Stimulated activated CD8-positive, alpha-beta memory T cell treated with anti-CD3 and anti-CD28 coated beads, Interleukin-2, amount 100 ng/mL, for 1 hour (primary cell): ENCODE results near the gene FAM8A1.
A peak's percentile ranks its signal among the peaks of the same experiment; 100 is the strongest.

Experiments
- DNase-seq, 2 donors: peaks; one replicate each; pipeline ENCODE4 v3.0.0-alpha.2; 2020; ENCODE audit warnings: low read depth in 2 of 2

Gene FAM8A1

DNA sequence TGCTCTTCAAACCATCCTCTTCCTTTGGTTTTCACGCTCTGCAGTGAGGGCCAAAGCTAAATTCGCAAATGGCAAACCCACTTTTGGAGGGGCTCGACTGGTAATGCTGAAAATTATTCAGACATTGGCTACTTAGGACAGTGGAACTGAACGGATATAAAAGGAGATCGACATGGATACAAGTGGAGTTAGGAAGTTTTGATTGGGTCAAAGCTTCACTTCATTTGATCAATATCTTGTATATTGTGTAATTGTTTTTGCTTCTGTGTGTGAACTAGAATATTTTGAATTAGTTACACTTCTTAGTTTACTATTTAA lies 1.2 kb downstream of the FAM8A1 start:
- no peak for DNase-seq

DNA sequence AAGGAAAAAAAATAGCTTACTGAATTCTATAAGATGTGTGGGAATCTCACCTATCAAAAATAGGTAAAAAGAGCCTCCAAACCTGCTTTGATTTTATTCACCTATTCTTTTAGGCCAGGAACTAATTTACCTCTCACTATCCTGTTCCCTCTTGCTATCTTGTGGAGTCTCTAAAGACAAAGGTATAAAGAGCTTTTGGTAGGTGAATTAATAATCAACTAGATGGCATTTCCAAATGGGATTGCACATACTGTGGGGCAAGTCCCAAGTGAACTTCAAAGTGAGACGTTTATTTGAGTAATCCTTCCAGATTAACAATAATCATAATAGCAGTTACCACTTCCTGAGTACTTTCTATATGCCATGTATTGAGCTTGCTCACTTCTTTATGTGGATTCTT lies 2.8 kb downstream of the FAM8A1 start:
- no peak for DNase-seq

DNA sequence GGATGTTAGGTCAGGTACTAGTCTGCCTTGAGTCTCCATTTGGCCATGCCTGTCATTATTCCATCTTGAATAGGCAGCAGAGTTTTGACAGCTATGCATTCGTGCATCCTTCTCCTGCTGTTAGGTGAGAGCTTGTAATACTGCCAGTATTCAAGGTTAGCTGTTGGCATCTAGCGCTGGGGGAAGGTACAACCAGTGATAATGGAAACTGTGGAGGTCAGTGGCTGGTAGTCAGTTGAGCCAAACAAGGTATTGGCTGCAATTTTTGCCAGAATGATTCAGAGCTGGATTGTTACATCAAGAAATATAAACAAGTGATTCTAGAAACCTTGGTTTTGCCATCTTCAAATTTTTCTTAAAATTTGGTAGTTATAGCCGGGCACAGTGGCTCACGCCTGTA lies 6.5 kb downstream of the FAM8A1 start:
- DNase-seq = no peak

DNA sequence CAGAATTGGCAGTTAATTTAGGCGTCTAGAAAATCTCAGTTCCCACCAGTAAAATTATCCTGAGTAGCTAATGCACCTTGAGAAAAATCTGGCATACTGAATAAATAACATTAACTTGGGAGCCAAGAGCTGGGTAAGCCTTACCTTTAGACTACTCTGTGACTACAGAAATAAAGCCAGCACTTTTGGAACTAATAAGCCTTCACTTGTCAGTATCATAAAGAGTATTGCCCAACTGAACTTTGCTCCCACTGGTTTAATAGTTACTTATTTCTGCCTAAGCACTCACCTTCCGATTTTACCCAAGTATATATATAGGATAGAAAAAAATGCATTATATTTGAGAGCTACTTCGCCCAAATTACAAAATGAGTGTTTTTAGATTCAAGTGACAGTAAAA lies 10.7 kb downstream of the FAM8A1 start:
- no peak for DNase-seq

DNA sequence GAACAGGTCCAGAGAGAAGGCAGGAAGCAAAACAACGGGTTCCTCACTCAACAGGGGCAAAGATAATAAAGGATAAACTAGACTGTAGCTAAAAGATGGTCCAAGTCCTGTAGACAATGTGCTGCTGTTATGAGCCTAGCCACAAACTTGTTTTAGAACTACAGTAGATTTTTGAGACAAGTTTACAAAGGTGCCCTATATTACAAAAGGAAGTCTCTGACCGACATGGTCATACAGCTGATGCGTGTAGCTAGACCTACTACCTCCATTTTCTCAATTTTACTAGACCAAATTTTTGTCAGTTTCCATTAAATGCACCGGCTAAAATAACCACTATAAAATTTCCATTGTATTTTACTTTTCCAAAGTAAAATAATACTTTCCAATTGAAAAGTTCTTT lies 11.9 kb downstream of the FAM8A1 start:
- no peak for DNase-seq

DNA sequence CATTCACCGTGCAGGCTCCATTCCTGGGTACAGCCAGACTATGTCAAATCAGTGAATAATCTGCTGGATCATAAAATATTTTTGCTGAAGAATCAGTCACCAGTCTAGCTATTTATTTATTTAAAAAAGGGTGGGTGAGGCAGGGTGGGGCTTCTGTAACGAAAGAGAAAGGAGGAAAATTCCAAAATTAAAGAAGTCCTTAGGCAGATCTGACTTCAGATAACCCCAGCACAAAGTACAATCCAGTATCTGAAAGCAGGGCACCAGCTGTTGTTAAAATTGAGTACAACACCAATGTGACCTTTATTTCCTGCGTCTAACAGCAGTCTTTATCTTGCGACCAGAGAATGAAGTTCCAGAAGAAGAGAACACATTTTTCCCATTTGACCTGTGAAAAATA lies 15.7 kb downstream of the FAM8A1 start:
- no peak for DNase-seq

DNA sequence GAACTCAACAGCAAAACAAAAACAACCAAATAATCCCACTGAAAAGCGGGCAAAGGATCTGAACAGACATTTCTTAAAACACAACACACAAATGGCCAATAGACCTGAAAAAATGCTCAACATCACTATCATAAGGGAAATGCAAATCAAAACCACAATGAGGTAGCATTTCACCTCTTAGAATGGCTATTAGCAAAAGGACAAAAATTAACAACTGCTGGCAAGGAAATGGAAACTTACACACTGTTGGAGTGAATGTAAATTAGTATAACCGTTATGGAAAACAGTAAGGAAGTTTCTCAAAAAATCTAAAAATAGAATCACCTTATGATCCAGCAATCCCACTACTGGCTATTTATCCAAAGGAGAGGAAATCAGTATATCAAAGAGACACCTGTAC lies 20.9 kb downstream of the FAM8A1 start:
- no peak for DNase-seq

DNA sequence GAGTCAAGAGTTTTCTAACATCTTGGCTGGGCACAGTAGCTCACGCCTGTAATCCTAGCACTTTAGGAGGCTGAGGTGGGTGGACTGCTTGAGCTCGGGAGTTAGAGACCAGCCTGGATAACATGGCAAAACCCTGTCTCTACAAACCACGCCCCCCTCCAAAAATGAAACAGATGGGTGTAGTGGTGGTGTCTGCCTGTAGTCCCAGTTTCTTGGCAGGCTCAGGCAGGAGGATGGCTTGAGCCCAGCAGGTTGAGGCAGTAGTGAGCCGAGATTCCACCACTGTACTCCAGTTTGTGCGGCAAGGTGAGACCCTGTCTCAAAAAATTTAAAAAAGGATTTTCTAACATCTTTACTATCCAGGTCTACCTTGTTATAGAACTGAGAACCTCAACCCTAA lies 22.0 kb downstream of the FAM8A1 start:
- DNase-seq = no peak

DNA sequence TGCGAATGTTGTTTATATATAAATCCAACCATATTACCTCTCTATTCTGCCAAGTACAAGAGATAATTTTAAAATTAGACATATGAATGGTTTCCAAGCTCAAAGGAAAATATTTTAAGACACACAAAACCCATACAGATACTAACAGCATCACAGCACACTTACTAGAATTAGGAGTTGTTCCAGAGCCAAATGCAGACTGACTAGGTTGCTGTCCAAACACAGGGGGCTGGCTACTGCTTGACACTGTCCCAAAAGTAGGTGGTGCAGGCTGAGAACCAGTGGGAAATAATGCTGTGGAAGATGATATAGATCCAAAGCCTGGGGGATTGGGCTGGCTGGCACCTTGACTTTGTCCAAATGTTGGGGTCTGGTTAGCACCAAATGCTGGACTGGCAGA lies 24.3 kb downstream of the FAM8A1 start:
- DNase-seq = no peak

DNA sequence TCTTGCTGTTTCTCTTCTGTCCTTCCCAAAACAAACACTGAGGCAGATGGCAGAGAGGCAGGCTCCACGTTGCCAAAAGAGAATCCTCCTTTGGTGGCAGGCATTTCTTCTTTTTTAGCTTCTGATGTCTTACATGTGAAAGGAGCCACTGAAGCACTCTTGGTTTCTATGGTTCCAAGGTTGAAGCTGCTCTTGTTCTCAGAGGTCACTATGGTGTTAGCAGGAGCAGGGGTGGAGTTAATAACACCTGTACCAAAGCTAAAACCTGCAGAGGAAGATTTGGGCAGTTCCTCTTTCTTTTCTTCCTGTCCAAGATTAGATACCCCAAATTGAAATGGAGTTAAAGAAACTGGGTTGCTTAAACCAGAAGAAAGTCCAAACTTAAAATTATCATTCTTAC lies 28.8 kb downstream of the FAM8A1 start:
- no peak for DNase-seq

DNA sequence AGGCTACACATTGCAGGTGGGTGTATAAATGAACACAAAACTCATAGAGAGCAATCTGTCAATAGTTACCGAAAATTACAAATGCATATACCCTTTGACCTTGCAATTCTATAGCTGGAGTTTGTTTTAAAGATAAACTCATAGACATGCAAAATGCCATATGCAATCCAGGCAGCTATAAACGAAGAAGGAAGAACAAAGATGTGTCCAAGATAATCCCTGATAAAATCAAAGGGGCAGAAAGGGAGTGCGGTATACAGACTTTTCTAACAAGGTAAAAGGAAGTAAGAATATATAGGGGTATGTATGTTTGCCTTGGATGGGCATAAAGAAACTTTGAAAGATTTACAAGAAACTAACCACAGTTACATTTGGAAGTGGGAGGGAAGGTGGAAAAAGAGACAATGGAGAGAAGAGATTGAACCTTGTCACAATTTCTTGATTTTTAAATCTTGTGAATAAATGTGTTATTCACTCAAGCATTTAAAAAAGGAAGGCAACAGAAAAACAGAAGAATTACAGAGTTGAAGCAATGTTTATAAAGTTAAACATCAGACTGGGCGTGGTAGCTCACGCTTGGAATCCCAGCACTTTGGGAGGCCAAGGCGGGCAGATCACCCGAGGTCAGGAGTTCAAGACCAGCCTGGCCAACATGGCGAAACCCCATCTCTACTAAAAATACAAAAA lies 29.9 kb downstream of the FAM8A1 start:
- DNase-seq = no peak

DNA sequence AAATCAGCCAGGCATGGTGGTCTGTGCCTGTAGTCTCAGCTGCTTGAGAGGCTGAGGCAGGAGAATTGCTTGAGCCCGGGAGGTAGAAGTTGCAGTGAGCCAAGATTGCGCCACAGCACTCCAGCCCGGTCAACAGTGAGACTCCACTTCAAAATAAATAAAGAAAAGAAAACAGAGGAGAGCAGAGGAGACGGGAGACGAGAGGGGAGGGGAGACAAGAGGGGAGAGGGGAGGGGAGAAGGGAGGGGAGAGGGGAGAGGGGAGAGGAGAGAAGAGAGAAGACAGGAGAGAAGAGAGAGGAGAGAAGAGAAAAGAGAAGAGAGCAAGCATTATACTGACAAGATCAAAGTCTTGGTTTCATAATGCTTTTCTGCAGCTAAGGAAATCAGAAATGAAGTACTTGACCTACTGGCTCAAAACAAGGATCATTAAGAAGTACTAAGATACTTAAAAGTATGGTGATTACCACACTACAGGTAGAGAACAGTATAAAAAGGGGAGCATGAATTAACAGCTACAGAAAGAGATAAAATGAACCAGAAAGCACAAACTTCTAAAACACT lies 30.5 kb downstream of the FAM8A1 start:
- DNase-seq = no peak

DNA sequence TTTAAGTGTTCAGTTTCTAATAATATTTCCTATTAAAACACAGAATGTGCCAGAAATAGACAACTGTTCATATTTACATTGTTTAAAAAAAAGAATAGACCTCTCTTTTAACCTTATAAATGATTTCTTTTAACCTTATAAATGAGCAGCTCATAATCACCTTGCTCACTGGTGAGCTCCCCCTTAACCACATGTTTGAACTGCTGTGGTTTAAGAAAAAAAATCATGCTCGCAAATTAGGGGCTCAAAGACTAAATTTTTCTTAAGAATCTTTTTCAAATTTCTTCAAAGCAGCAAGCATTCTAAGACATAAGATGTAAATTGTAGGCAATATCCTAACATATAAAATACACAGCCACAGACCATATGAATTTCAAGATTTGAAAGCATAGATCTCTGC lies 32.8 kb downstream of the FAM8A1 start:
- no peak for DNase-seq

DNA sequence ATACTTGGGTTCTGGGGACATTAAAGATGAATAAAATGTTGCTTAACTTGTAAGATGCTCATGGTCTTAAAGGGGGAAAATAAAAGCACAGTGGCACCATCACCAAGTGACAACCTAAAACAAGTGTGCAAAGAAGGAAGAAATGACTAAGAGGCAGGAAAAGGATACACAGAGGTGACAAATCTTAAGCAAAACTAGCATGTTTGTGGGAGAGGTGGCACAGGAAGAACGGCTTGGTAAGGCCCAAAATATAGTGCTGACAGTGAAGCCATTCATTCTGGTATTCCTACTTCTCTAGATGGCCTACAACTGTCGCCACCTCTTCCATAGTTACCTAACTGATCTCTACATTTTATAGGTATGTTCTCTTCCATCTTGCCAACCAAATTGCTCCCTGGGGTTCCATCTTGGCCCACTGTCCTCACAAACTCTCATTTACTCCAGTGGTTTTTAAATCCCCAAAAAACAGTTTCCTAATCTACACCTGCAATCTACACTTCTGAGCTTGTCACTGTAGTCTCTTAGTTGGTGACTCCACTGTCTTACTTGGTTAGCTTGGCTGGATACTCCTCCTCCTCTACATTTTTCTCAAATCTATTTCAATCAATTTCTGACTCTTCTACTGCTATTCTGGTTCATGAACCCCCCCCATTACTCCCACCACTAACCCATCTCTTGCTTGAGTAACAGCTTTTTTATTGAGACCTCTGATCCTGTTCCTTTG lies 33.5 kb downstream of the FAM8A1 start:
- peak; percentile 4 to 5 for DNase-seq

DNA sequence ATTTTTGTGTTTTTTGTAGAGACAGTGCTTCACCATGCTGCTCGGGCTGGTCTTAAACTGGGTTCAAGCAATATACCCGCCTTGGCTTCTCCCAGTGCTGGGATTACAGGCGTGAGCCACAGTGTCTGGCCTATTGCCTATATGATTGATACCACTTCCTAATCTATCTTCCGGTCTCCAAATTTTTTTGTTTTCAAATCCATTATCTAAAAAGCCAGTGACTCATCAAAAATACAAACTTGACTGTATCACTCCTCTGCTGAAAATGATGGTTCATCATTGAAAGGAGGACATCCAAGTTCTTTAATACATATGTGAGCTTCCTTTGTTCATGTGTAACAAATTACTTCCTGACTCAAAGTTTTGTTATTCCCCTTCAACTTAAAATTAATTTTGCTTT lies 35.5 kb downstream of the FAM8A1 start:
- no peak for DNase-seq

DNA sequence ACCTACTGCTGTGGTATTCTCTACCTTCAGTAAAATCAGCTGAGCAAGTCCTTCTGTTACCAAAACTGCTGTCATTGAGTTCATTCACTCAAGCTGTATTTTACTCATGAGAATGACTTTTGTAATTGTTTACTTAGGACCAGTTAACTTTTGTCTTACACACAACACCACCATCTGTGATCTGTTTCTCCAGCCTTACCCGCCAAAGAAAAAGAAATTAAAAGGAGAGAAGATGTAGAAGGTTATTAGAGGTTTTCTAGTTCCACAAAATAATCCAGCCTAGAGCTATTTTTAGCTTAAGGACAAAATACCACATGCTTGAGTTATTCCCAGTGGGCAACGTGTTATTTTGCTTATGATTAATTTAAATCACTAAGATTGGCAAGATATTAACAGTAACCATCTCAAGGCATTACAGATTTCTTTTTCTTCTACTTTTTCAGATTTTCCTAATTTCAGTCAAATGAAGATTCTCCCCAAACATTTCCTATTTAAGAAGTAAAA lies 38.2 kb downstream of the FAM8A1 start:
- no peak for DNase-seq

DNA sequence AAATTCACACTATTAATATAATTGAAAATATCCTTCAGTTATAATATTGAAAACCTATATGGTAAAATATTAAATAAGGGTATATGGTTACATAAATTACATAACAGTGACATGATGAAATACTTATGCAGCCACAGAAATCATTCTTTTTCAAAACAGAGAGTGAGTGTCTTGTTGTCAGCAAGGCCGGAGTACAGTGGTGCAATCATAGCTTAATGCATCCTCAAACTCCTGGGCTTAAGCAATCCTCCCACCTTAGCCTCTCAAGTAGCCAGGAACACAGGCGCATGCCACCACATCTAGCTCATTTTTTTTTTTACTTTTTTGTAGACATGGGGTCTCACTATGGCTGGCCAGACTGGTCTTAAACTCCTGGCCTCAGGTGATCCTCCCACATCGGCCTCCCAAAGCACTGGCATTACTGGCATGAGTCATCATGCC lies 40.4 kb downstream of the FAM8A1 start:
- DNase-seq = no peak

DNA sequence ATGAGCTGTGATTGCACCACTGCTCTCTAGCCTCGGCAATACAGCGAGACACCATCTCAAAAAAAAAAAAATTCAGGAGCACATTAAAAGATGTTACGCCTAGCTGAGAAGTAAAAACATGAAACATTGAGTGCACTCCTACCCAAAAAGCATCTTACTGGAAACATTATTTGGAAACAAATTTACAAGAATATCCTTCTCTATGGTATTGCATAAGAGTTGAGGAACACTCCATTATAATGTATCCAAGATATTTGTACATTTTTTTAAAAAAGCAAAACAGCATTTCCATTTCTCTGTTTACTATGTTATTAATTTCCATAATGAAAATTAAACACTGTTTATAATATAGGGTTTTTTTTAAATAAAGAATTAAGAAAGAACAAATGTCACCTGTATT lies 48.6 kb downstream of the FAM8A1 start:
- no peak for DNase-seq

DNA sequence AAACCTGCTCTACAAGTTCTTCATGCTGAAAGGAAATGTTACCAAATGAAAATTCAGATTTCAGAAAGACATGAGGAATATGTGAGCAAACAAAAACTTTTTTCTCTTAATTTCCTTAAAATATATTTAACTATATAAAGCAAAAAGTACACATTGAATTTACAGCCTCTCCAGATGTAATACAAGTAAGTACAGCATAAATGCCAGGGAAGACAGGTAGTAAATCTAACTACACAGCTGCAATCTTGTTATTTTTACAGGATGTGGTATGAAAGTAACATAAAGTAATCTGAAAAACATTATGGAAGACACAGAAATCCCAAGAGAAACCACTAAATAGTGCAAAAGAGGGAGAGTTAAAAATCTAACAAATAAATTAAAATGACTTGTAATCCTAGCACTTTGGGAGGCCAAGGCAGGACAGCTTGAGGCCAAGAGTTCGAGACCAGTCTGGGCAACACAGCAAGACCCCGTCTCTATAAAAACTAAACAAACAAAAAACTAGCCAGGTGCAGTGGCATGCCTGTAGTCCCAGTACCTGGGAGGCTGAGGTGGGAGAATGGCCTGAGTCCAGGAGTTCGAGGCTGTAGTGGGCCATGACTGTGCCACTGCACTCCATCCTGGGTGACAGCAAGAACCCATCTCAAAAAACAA lies 50.7 kb downstream of the FAM8A1 start:
- DNase-seq = no peak

DNA sequence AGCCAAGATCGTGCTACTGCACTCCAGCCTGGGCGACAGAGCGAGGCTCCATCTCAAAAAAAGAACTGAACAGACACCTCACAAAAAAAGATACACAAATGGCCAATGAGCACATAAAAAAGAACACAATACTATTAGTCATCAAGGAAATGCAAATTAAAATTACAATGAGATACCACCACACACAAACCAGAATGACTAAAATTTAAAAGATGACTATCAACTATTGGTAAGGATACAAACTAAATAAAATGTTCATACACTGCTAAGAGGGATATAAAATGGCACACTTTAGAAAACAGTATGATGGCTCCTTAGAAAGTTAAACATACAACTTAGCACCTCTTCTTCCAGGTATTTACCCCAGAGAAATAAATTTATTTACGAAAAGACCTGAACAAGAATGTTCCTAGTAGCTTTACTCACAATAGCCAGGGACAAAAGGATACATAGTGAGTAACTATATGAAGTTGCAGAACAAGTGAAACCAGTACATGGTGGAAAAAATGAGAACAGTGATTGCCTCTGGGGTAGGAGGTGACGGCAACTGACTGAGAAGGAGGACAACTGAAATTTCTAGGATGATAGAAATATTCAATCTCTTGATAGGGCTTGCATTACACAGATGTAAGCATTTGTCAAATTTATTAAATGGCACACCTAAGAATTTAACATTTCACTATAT lies 53.2 kb downstream of the FAM8A1 start:
- no peak for DNase-seq

DNA sequence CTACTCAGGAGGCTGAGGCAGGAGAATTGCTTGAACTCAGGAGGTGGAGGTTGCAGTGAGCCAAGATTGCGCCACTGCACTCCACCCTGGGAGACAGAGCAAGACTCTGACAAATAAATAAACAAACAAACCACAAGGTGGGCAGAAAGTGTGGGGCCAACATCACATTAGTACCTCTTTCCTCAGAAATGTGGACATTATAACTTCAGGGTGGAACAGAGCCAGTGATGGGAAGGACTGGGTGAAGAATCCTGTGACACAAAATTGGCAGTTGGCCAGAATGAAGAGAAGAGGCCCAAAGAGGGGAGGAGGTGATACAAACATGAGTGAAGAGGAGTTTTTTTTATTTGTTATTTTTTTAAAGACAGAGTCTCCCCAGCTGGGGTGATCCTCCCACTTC lies 56.0 kb downstream of the FAM8A1 start:
- DNase-seq = no peak

DNA sequence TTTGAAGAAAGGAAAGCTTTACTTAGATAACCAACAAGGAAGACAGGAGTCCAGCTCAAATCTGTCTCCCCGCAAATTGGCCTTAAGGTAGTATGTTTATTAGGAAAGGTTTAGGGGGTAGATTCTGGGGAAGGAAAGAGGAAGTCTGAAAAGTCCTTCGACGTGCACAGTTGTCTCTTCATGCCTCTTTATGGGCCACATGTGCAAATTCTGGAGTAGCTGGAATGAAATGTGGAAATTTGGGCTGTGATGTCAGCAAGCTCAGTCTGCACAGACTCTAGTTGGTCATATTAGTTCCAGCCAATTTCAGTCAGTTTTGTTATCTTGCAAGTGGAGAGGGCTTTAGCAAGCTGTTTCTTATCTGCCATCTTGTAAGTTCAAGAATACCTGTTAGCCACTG lies 56.5 kb downstream of the FAM8A1 start:
- DNase-seq = no peak
